NCI-H2029 (cell line): Measurements from ENCODE around the gene HGFAC.
A peak's percentile ranks its signal among the peaks of the same experiment; 100 is the strongest.
"Not testable (repeated sequence)": the region's sequence is repeated elsewhere in the genome, so short reads cannot be mapped to it uniquely, and the experiment has no call there.

ENCODE experiments used
- DNase-seq: peaks from one replicate; lab custom pipeline; 2025; lab: John Stamatoyannopoulos, UW

Gene HGFAC

GRCh38 chr4:3442959-3443749 is 1.4 kb downstream of the HGFAC start:
- no peak for DNase-seq

GRCh38 chr4:3443750-3444309 is 2.1 kb downstream of the HGFAC start:
- DNase-seq: no peak

GRCh38 chr4:3444351-3445110 is 2.8 kb downstream of the HGFAC start:
- no peak for DNase-seq

- DNase-seq: no peak
Observed at GRCh38 chr4:3445111-3445820, 3.5 kb downstream of the HGFAC start.

GRCh38 chr4:3445829-3446545 is 4.2 kb downstream of the HGFAC start:
- DNase-seq: no peak

- no peak for DNase-seq
Observed at GRCh38 chr4:3446631-3447320, 5.0 kb downstream of the HGFAC start.

GRCh38 chr4:3447431-3448395 is 5.9 kb downstream of the HGFAC start:
- DNase-seq: no peak

GRCh38 chr4:3449047-3449573 is 7.3 kb downstream of the HGFAC start:
- DNase-seq: no peak

- no peak for DNase-seq
Observed at GRCh38 chr4:3449574-3450534, 8.1 kb downstream of the HGFAC start.

- DNase-seq: no peak
Observed at GRCh38 chr4:3450643-3451042, 8.9 kb downstream of the HGFAC start.

- DNase-seq: no peak
Observed at GRCh38 chr4:3451956-3452355, 10.2 kb downstream of the HGFAC start.

- no peak for DNase-seq
Observed at GRCh38 chr4:3452376-3452775, 10.6 kb downstream of the HGFAC start.

- not testable (repeated sequence) for DNase-seq
Observed at GRCh38 chr4:3455596-3455995, 13.8 kb downstream of the HGFAC start.

GRCh38 chr4:3458371-3458770 is 16.6 kb downstream of the HGFAC start:
- DNase-seq: no peak

GRCh38 chr4:3459156-3459555 is 17.4 kb downstream of the HGFAC start:
- not testable (repeated sequence) for DNase-seq

GRCh38 chr4:3460926-3461325 is 19.2 kb downstream of the HGFAC start:
- no peak for DNase-seq

- DNase-seq: peak; percentile 63
Observed at GRCh38 chr4:3461515-3462291, 19.9 kb downstream of the HGFAC start.

GRCh38 chr4:3462321-3462789 is 20.6 kb downstream of the HGFAC start:
- DNase-seq: no peak
